Heart right ventricle (tissue), 16 donors: Measurements from ENCODE around the gene AGPS. TPM values are rescaled to one million over a fixed set of nuclear protein-coding genes. Genes with fewer than 3 reads are reported as not detected.
A peak's percentile ranks its signal among the peaks of the same experiment; 100 is the strongest.

Source experiments
- ATAC-seq, 8 donors: fragments of 200-7000 bp; cut with Tn5 transposase; one replicate each; pipeline ENCODE4 v1.9.1; 2020; ENCODE audit warnings: mild to moderate bottlenecking in 8 of 8, moderate library complexity in 8 of 8, moderate number of reproducible peaks in 1 of 8
- DNase-seq, 2 donors: peaks; one replicate each; pipeline ENCODE4 v3.0.0-alpha.2; 2020
- H3K27ac ChIP-seq, 10 donors: fragments of 200-600 bp; sonication (generic) in 2 of 10; one replicate each; pipeline versions ENCODE4 v1.5.0 to v1.8.0; 2020 to 2022; ENCODE audit warnings: mild to moderate bottlenecking in 3 of 10
- H3K27me3 ChIP-seq, 7 donors: fragments of 200-600 bp; one replicate each; pipeline ENCODE4 v1.8.0; 2021 to 2022; ENCODE audit warnings: mild to moderate bottlenecking in 2 of 7
- H3K36me3 ChIP-seq, 9 donors: fragments of 200-600 bp; sonication (generic) in 1 of 9; one replicate each; pipeline versions ENCODE4 v1.5.0 to v1.8.0; 2020 to 2022; ENCODE audit warnings: mild to moderate bottlenecking in 2 of 9
- H3K4me1 ChIP-seq, 9 donors: fragments of 200-600 bp; sonication (generic) in 1 of 9; one replicate each; pipeline versions ENCODE4 v1.5.0 to v1.8.0; 2020 to 2022; ENCODE audit warnings: mild to moderate bottlenecking in 4 of 9
- H3K4me3 ChIP-seq, 10 donors: fragments of 200-600 bp; sonication (generic) in 2 of 10; one replicate each; pipeline versions ENCODE4 v1.5.0 to v1.8.0; 2020 to 2022; ENCODE audit warnings: mild to moderate bottlenecking in 7 of 10, moderate library complexity in 2 of 10
- H3K9me3 ChIP-seq, 11 donors: fragments of 200-600 bp in 10 of 11; sonication (generic) in 2 of 11; one replicate each; pipeline versions ENCODE4 v1.5.0 to v1.8.0; 2013 to 2022; ENCODE audit warnings: mild to moderate bottlenecking in 2 of 11, control low read depth in 1 of 11, moderate library complexity in 1 of 11
- CTCF ChIP-seq, 9 donors: fragments of 200-600 bp; sonication (generic) in 2 of 9; IDR thresholded peaks; one replicate each; pipeline versions ENCODE4 v1.5.0 to v1.8.0; 2021 to 2022; ENCODE audit warnings: antibody characterized with exemption in 9 of 9, mild to moderate bottlenecking in 5 of 9, moderate library complexity in 1 of 9
- WGBS, 2 donors: extraction: QIAGEN DNeasy Blood & Tissue Kit; methylation state at CpG; one replicate each; pipeline ENCODE4 v1.1.7; 2013; ENCODE audit warnings: inconsistent platforms in 1 of 2; 5-methylcytosine and 5-hydroxymethylcytosine counted together
- intact Hi-C, 10 donors: fragments of 100-400 bp; cut with DNase I; formaldehyde crosslinking; loops; one replicate each; pipeline versions ENCODE4 v1.11.1 to v1.14.2; 2022
- polyA plus RNA-seq, 2 donors: library from polyadenylated mRNA; stranded (reverse); fragments of 200-250 nt; gene quantifications; one replicate each; pipeline ENCODE4 v1.2.3, GENCODE V29; 2013
- total RNA-seq, 10 donors: library from RNA; stranded (reverse); fragmentation: NEBNext Ultra II Directional in 3 of 10; extraction: Animal tissue kit (Norgen Biotek cat#: 25700) in 3 of 10; gene quantifications; one replicate each; pipeline versions ENCODE4 v1.2.1 to v1.2.4, GENCODE V29; 2021 to 2023
- donor health status: Arrhythmogenic right ventricular cardiomyopathy.
- donor health status: ischemic (EF 13 %, LVEDD 7.1; RV severe dilation, severe dysfunction).
- donor health status: healthy with polysubstance abuse.
- donor health status: DM: no; HTN: yes; CAD: no.
- donor health status: DM: no; HTN: no; CAD: no.
- donor health status: ischemic (EF 25% LVEDD 6.9; RV normal size, moderate dysfunction).
- donor health status: ischemic (EF 25% LVEDD 5.7; RV mildly dilated, moderate dysfunction).
- donor health status: healthy.
- donor health status: DM: yes; HTN: yes; CAD: no.
- donor health status: Ischemic cardiomyopathy.
- donor health status: ischemic (EF 35%, LVEDD 5.7; RV mildly dilated, moderate dysfunction).
- donor health status: nonischemic (EF 11% LVEDD 7.7; RV severe dilation, severe dysfunction).
- donor health status: DM: yes; HTN: yes; CAD: no.
- donor health status: PGD.
- donor health status: ischemic (EF 29% LVEDD 5.4; RV normal size, mild dysfunction).
- donor health status: nonischemic (EF 23%, LVEDD 6.1; RV moderate dilation, normal function).

The AGPS gene
- total and polyA plus RNA-seq, 12 donors: 4.6 to 32.0 (median 28.4) TPM

- peaks cover 0 to 66% (median 45%) of the 10 kb centered on the region in 9 donors for H3K4me1 ChIP-seq
- intact Hi-C loops: no loop called here
- H3K27ac ChIP-seq: no peak overlapping the region
- H3K36me3 ChIP-seq: no peaks in the 10 kb centered on the region
- 85 to 93% methylated on average over 1 of the region's 1 CpG for WGBS, 2 donors
- DNase-seq (no peak), ATAC-seq (no peak)
- H3K9me3 ChIP-seq: no peaks in the 10 kb centered on the region
- no peak for TF ChIP-seq CTCF (IDR thresholded peaks at IDR 0.05)
- H3K27me3 ChIP-seq: no peaks in the 10 kb centered on the region
- H3K4me3 ChIP-seq: no peak overlapping the region
These were observed 9.5 kb downstream of the AGPS start for GRCh38 chr2:177402096-177402495.

GRCh38 chr2:177403838-177404237, 11.3 kb downstream of the AGPS start:
- no peak for ATAC-seq
- 75 to 78% methylated on average over 6 of the region's 6 CpGs for WGBS, 2 donors

GRCh38 chr2:177404243-177404642, 11.7 kb downstream of the AGPS start:
- DNase-seq: no peak
- Histone ChIP-seq H3K4me1 (peaks cover 0 to 52% (median 28%) of the 10 kb centered on the region in 9 donors), H3K27ac (peak overlapping the region in 2 of 10 donors; percentile 38 to 39), H3K9me3 (no peaks in the 10 kb centered on the region), H3K36me3 (no peaks in the 10 kb centered on the region), H3K4me3 (no peak overlapping the region), H3K27me3 (no peaks in the 10 kb centered on the region)
- 62 to 66% methylated on average over 3 of the region's 3 CpGs for WGBS, 2 donors
- intact Hi-C loops: no loop called here
- TF ChIP-seq CTCF (IDR thresholded peaks at IDR 0.05): no peak
- peak in 1 of 8 donors; percentile 35 for ATAC-seq

More at GRCh38 chr2:177403838-177404237, 11.3 kb downstream of the AGPS start:
- no peaks in the 10 kb centered on the region for H3K27me3 ChIP-seq
- intact Hi-C loops: no loop called here
- H3K4me1 ChIP-seq: peaks cover 0 to 55% (median 32%) of the 10 kb centered on the region in 9 donors
- TF ChIP-seq CTCF (IDR thresholded peaks at IDR 0.05): no peak
- no peak overlapping the region for H3K4me3 ChIP-seq
- no peaks in the 10 kb centered on the region for H3K9me3 ChIP-seq
- no peak for DNase-seq
- no peaks in the 10 kb centered on the region for H3K36me3 ChIP-seq
- H3K27ac ChIP-seq: peak overlapping the region in 2 of 10 donors; percentile 38 to 39

GRCh38 chr2:177405029-177405692, 12.6 kb downstream of the AGPS start:
- Histone ChIP-seq H3K9me3 (no peaks in the 10 kb centered on the region), H3K27me3 (no peaks in the 10 kb centered on the region), H3K27ac (no peak overlapping the region), H3K36me3 (no peaks in the 10 kb centered on the region), H3K4me3 (no peak overlapping the region), H3K4me1 (peaks cover 0 to 43% (median 22%) of the 10 kb centered on the region in 9 donors)
- ATAC-seq: no peak
- WGBS, 2 donors: 84 to 90% methylated on average over 2 of the region's 2 CpGs
- DNase-seq: no peak
- TF ChIP-seq CTCF (IDR thresholded peaks at IDR 0.05): no peak
- intact Hi-C loops: no loop called here
